NCI-H1436 treated with DMSO at 0.1 percent for 48 hours (cell line): ENCODE results near the gene SMARCD1.
"Not testable (repeated sequence)": the region's sequence is repeated elsewhere in the genome, so short reads cannot be mapped to it uniquely, and the experiment has no call there.

ENCODE experiments used
- DNase-seq: peaks from one replicate; lab custom pipeline; 2025; lab: John Stamatoyannopoulos, UW

The SMARCD1 gene

DNA sequence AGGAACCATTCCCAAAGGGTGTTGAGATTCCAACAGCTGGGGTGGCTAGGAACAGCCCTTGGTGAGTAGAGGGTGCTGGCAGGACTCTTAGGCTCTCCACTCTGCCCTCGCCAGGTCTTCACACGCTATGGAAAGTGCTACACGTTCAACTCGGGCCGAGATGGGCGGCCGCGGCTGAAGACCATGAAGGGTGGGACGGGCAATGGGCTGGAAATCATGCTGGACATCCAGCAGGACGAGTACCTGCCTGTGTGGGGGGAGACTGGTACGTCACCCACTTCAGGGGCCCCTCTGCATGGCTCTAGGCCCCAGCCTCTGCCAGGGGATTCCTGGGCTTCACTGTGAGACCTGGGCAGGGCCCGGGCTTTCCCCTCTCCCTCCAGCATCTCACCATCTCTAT lies 8.0 kb upstream of the SMARCD1 start:
- no peak for DNase-seq

DNA sequence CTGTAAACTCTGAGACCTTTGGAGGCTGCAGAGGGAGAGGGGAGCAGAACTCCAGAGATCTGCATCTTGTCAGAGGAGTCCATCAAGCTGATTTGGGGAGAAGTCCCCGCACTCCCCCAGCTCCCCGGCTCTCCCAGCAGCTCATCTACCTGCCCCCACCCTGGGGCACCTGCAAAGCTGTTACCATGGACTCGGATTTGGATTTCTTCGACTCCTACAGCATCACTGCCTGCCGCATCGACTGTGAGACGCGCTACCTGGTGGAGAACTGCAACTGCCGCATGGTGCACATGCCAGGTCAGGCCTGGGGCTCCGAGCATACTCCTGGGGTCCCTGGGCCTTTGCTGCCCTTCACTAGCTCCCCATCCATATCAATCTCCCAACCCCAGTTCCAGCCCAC lies 6.9 kb upstream of the SMARCD1 start:
- no peak for DNase-seq

DNA sequence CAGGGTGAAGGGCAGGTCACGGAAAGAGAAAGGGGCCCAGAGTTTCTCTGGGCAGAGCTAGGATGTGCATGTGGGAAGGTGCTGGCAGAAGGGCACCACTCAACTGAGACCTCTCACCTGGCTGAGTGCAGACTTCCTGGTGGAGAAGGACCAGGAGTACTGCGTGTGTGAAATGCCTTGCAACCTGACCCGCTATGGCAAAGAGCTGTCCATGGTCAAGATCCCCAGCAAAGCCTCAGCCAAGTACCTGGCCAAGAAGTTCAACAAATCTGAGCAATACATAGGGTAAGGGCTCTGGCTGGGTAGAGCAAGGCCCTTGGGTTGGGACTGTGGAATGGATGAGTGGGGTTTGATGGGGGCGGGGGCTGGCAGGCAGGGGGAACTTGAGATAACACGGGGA lies 5.4 kb upstream of the SMARCD1 start:
- DNase-seq, result no peak

DNA sequence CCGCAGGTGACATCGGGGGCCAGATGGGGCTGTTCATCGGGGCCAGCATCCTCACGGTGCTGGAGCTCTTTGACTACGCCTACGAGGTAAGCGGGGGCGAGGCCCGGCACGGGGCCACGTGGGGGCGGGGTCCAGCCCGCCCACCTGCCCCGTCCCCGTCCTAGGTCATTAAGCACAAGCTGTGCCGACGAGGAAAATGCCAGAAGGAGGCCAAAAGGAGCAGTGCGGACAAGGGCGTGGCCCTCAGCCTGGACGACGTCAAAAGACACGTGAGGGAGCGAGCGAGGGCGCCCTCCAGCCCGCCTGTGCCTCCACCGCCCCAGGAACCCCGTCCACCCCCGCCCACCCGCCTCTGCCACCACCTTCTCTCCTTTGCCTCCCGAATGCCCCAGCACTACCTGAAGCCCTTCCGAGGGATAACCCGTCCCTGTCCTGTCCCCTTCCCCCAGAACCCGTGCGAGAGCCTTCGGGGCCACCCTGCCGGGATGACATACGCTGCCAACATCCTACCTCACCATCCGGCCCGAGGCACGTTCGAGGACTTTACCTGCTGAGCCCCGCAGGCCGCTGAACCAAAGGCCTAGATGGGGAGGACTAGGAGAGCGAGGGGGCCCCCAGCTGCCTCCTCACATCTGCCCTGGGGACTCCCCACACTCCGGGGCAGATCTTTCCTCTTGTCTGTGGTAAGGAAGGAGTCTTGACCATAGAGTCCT lies 3.9 kb upstream of the SMARCD1 start:
- DNase-seq, result no peak

DNA sequence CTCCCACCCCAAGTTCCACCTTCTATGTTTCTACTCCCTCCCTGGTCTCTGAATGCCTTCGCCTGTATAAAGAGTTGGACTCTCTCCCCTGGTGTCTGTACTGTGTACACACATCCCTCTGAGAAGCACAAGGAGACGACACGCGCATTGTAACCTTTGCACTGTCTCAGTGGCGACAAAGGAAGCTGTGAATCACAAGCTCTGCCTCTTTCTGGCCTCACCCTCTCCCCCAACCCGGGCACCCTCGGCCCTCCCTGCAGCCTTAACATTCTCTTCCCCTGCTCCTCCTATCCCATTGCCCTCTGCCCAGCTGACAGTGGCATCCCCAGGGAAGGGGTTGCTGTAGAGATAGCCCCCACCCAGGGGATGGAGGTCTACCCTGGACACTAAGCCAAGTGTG lies 2.5 kb upstream of the SMARCD1 start:
- no peak for DNase-seq

DNA sequence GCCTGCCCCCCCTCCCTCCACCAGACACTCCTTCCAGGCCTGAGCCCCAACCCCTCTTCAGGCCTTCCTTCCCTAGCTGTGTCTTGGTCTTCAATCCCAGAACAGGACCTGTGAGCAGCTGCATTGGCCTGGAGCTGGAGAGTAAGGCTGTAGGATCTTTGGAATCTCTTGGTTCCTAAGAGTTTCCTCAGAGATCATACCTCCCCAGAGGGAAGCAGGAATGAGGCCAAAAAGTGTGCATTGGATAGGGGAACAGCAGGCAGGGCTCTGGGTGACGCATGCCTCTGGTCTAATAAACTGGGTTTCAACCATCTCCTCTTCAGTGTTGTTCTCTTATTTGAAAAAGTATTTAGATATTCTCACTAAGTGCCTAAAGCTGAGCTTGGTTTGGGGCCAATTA lies 1.8 kb upstream of the SMARCD1 start:
- DNase-seq, result no peak

DNA sequence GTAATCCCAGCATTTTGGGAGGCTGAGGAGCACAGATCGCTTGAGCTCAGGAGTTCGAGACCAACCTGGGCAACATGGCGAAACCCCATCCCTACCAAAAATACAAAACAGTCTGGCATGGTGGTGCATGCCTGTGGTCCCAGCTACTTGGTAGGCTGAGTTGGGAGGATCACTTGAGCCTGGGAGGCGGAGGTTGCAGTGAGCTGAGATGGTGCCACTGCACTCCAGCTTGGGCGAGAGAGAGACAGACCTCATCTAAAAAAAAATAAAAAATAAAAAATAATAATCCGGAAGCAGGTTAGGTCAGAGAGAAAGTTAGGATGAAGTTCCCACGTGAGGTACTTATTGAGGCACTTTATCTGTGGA lies 750 bp upstream of the SMARCD1 start:
- not testable (repeated sequence) for DNase-seq

DNA sequence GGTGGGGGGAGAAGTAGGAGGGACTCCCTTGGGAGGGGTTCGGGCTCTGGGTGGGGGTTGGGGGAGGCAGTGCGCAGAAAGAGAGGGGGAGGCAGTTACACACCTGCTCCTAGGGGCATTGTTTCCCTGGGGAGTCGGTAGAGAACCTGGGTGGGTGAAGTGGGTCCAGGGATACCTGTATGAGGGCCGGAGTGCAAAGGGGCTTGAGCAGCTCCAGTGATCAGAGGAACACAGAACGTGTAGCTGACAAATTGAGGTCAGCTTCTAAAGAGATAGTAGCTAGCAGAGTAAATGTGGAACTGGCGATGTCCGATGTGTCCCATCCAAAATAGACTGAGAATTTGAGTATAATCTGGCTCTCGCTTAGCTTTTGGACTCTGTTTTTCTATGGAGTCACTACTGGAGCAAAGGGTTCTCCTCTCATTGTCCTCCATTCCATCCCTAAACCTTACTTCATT lies 502 bp downstream of the SMARCD1 start:
- no peak for DNase-seq

DNA sequence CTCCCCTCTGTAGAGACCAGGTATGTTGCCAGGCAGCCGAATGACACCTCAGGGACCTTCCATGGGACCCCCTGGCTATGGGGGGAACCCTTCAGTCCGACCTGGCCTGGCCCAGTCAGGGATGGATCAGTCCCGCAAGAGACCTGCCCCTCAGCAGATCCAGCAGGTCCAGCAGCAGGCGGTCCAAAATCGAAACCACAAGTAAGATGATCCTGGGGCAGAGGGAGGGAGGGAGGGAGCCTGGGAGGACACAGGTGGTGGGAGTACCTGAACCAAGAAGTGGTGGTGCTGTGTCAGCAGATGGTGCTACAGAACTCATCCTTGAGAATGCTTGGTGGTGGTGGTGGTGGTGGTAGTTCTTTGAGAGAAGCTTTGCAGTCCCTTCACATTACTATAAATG lies 1.0 kb downstream of the SMARCD1 start:
- no peak for DNase-seq

DNA sequence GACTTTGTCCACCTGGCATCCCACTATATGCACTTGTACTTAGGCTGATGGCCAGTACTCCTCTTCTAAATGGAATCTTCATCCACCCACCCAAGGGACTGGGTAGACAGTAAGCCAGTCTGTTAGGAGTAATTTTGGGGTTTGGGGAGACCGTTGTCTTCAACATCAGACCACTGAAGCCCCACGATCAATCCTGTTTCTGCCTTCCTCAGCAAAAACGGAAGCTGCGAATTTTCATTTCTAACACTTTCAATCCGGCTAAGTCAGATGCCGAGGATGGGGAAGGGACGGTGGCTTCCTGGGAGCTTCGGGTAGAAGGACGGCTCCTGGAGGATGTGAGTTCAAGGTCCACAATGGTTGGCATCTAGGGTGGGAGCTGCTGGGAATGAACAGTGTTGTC lies 2.0 kb downstream of the SMARCD1 start:
- DNase-seq, result no peak

DNA sequence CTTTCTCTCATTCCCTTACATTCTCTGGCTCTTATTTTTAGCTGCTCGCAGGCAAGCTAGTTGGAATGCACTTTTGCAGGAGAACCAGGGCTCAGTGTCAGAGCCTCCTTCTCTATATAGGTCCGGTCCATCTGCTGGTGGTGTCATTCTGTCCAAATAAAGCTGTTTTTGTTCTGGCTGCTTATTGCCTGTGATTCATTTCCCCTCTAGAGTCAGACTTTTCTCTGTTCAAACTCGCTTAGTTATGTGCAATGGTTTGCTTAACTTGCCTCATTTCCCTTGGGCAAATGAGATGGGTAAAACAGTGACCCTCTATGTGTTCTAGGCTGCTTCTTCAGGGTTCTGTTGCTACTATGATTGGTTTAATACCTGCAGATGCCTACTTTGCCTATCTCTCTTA lies 2.9 kb downstream of the SMARCD1 start:
- DNase-seq, result no peak

DNA sequence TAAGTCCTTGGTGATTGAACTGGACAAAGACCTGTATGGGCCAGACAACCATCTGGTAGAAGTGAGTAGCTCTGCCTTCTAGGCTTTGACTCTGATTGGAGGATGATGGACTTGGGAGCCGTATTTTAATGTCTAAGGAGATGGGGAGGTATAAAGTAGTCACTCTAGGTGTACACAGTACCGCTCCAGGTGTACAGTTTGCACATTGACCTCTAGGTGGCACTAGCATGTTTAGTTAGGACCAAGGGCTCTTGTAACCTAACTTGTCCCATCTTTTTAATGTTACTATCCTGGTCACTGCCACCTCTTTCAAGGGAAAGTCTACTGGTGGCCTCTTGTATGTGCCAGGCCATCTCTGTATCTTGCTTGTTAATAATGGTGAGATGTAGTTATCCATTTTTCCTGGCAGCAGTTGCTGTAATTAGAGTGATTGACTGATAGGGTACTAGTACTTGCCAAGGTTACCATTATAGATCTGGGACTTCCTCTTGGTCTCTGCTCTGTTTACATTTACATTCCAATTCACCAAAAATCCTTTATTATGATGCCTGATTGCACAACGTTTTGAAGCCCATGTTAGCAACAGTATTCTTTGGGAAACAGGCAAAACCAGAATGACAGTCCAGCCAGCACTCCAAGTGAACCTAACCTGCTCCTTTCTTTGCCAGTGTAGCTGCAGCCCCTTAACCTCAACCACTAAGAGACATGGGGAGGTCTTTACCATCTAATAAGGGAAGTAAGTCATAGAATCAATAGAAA lies 3.6 kb downstream of the SMARCD1 start:
- DNase-seq, result no peak

DNA sequence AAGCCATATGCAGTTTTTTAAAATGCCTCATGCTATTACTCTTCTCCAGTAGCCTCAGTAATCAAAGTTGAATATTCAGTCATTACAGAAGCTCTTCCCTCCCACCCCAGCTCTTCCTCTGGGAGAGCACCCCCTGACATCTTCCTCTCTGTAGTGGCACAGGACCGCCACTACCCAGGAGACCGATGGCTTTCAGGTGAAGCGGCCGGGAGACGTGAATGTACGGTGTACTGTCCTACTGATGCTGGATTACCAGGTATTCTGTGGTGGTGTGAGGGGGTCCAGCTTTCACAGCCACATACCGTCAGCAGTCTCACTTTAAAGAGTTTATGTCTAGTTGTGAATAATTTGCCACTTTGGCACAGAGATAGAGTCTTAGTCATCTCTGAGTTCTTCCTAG lies 4.6 kb downstream of the SMARCD1 start:
- no peak for DNase-seq

DNA sequence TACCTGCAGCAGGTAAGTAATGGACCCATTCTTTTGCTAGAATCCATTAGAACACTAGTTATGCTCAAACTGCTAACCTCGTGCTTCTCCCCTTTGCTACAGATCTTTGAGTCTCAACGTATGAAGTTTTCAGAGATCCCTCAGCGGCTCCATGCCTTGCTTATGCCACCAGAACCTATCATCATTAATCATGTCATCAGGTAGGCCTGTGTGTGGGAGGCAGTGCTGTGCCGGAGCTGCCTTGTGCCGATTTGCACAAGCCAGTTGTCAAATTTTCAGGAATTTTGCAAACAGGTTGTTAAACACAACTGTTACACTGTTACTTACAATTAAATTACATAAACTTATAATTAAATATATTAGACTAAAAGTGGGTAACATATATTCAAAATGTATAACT lies 5.2 kb downstream of the SMARCD1 start:
- no peak for DNase-seq

DNA sequence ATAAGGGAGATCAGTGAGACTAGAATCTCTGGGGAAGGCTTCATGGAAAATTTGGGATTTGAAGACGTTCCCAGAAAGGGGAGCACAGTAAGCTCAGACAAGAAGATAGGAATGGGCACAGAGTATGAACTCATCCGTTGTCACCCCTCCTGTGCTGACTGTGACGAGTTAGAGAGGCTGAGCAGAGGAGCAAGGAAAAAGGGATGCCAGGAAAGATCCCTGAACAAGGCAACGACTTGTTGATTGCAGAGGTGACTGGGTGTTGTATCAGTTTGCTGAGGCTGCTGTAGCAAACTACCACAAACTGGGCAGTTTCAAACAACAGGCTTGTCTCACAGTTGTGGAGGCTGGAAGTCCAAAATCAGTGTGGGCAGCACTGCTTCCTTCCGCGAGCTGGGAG lies 12.8 kb downstream of the SMARCD1 start:
- DNase-seq, result no peak

DNA sequence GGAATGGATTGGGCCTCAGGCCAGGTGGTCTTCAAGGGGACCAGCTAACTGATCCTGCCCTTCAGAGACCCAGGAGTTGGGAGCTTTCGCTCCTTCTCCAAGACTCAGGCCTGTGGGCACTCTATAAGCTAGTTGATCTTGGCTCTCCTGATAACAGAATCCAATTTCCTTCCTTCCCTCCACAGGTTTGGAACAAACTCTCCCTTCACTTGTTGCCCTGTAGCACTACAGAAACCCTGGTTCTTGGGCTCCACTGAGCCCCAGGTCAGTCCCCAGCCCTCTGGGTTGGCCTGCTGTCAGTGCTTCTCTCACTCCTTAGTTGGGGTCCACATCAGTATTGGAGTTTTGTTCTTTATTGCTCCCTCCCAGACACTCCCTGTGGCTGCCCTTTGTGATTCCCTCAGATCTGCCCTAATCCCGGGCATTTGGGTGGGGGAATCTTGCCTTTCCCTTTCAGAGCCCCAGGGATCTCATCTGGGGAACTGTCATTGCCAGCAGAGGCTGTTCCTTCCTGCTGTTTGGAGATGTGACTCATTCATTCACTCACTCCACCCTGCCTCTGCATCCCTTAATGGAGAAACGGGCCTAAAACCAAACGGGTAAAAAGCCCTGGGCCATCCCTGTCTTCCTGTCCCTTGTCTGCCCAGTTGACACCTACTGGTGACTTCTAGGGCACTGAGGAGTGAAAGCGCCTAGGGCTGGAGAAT lies 14.3 kb downstream of the SMARCD1 start:
- DNase-seq, result no peak

DNA sequence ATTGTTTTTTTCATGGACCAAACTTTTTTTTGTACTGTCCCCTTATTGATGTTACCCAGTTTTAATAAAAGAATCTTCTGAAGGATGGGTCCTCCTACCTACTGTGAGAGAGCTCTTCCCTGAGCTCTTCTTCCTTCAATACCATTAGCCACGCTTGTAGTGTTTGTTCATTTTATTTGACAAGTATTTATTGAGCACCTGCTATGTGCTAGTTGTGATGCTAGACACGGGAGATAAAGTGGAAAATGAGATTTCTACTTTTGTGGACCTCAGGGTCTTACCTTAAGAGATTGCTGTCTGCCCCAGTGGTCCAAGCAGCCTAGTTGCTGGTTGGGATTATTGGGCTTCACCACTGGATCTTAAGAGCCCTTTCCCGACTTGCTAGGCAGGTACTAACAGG lies 15.4 kb downstream of the SMARCD1 start:
- no peak for DNase-seq

DNA sequence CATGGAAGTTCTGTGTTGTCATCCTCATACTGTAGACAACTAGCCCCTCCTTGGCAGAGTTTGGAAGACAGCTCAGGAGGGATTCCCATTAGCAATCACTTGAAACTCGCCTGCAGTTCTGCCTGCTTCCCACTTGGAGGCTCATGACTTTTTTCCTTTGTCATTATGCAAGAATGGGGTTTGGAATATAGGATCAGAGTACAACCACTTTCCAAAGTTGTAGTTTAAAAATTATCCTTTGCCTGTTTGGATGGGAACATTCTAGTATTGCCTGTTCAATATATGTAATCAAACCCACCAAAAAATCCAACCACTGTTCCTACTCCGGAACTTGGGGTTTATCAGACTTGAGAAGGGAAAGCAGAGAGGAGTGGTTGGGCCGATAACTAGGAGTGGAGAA lies 16.5 kb downstream of the SMARCD1 start:
- DNase-seq, result no peak

DNA sequence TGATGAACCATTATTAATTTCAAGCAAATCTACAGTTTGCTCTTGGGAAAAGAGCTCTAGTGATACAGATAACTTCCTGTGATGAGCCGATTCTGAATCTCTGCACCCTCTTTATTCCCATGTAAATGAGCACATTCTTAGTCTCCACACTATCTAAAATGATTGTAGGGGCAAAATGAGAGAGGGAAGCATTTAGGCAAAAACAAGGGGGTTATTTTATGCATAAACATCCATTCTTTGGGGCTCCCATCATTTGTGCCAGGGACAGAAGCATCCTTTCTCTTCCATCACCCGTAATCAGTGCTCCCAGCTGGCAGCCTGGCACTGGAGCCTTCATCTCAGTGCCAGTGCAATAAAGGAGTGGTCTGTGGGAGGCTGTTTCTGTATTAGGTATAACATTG lies 17.0 kb downstream of the SMARCD1 start:
- no peak for DNase-seq

DNA sequence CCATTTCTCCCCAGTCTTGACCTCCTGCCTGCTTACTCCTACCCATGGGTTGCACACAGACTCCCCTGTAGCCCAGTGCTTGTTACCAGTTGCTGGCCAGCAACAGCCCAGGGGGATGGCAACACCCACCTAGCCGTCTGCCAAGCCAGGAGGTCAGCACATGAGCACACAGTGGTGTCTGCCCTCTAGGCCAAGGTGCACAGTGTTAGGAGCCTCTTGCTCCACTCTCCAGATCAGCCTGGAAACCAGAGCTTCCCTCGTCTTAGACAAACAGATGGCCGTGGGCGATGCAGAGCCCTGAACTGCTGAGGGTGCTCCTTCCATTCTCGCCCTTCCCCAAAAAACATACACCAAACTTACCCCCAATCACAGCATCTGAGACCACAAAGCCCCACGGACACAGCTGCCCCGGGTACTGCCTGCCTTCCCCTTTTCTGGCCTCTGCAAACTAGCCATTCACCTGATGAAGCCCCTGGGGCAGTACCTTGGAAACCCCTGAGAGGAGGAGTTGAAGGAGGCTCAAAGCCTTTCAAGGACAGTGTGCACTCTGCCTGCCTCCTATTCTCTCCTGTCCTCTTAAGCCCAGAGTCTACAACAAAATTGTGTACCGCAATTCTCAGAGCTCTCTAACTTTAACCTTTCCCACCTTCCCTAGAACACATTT lies 17.6 kb downstream of the SMARCD1 start:
- no peak for DNase-seq

DNA sequence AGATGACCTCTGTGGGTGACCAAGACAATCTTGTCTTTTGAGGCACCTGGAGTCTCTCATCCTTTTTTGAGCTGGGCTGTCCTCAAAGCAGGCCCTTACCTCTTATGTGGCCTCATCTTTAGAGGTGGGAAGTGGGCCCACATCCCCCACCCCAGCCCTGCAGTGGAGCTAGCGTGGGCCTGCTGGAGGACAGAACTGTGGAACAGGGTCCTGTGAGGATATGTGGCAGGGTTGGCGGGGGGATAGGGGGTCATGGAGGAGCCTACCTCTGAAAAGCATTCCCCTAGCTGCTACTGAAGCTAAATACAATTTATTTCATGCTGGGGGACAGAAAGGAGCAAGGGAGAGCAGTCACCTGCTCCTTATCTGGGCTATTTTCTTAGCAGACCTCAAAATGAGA lies 18.2 kb downstream of the SMARCD1 start:
- no peak for DNase-seq

DNA sequence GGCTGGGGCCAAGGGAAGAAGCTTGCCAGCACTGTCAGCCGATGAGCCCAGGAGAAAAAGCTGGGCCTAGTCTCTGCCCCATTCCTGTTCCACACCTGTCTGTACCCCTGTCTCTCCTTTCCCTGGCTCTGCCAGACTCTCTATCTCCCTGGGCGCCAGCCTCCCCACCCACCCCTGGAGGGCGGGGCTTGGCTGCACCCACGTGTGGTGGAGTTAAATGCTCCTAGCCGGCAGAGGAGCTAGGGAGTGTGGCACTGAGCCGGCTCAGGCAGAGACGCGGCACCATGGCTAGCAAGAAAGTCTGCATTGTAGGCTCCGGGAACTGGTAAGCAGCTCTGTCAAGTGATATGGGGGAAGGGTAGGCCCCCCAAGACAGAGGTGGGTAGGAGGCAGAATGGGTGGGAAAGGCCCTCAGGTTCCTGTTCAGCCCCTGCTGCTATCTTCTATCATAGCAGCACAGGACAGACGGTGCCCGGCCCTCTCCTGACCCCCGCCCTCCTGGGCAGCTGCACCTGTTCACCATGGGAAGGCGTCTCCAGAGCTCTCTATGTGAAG lies 18.7 kb downstream of the SMARCD1 start, which contains the start of gene GPD1:
Gene GPD1, plus strand, starts transcription at position 242 of the 555 bp plus-strand sequence. Its CDS starts 43 bp downstream, at position 285.
- DNase-seq, result no peak
